Testis (tissue), 3 donors: Measurements from ENCODE around the gene PCBP2. TPM values are rescaled to one million over a fixed set of nuclear protein-coding genes. Genes with fewer than 3 reads are reported as not detected.

Experiments
- DNase-seq: peaks from one replicate; pipeline ENCODE4 v3.0.0-alpha.2; 2019
- H3K27ac ChIP-seq, 2 donors: fragments of 200-600 bp; sonication (generic); one replicate each; pipeline ENCODE4 v1.5.1; 2019
- H3K27me3 ChIP-seq: fragments of 200-600 bp; sonication (generic); one replicate; pipeline ENCODE4 v1.5.1; 2019
- H3K36me3 ChIP-seq: fragments of 200-600 bp; sonication (generic); one replicate; pipeline ENCODE4 v1.5.1; 2017; ENCODE audit warnings: low read depth; ENCODE audit errors: missing control alignments
- H3K4me1 ChIP-seq: fragments of 200-600 bp; sonication (generic); one replicate; pipeline ENCODE4 v1.5.1; 2019
- H3K4me3 ChIP-seq, 2 donors: fragments of 200-600 bp; sonication (generic); one replicate each; pipeline ENCODE4 v1.5.1; 2017 to 2019
- H3K9me3 ChIP-seq: fragments of 200-600 bp; sonication (generic); one replicate; pipeline ENCODE4 v1.5.1; 2017
- CTCF ChIP-seq, 3 experiments: fragments of 450-650 bp in 2 of 3; fragments of 200-600 bp in 1 of 3; sonication (generic) in 1 of 3; IDR thresholded peaks; one replicate each; pipeline ENCODE4 v1.5.1; 2016 to 2019; ENCODE audit warnings: antibody characterized with exemption in 3 of 3, mild to moderate bottlenecking in 2 of 3, moderate library complexity in 1 of 3
- POLR2A ChIP-seq: fragments of 450-650 bp; IDR thresholded peaks from one replicate; pipeline ENCODE4 v1.6.1; 2017; ENCODE audit warnings: antibody characterized with exemption, mild to moderate bottlenecking, moderate library complexity
- WGBS, 2 donors: methylation state at CpG; one replicate each; pipeline ENCODE4 v1.1.5; 2018; 5-methylcytosine and 5-hydroxymethylcytosine counted together
- intact Hi-C: fragments of 100-400 bp; cut with DNase I; formaldehyde crosslinking; loops from one replicate; pipeline ENCODE4 v1.15.1; 2023; ENCODE audit warnings: low total_unique reads
- polyA plus RNA-seq: library from polyadenylated mRNA; stranded (reverse); fragments of 350-450 nt; fragmentation: Illumina TruSeq; extraction: RNeasy Lipid Tissue Mini Kit (QIAGEN cat#74804); gene quantifications from one replicate; pipeline ENCODE4 v1.2.3, GENCODE V29; 2014; ENCODE audit warnings: low read depth, low replicate concordance; ENCODE audit not compliant: insufficient read depth
- small RNA-seq, 2 donors: library from RNA; depleted of rRNA; stranded (forward); fragments of <200 nt; gene quantifications; one replicate each; pipeline ENCODE3, GENCODE V24; 2016
- total RNA-seq, 2 donors: library from RNA; depleted of rRNA; stranded (reverse); fragments of >200 nt; gene quantifications; one replicate each; pipeline ENCODE4 v1.2.3, GENCODE V29; 2016

The PCBP2 gene
- total and polyA plus RNA-seq, 3 donors from 2014 or later: 553 to 1,065 (median 632) TPM

- no peak overlapping the region for H3K27ac ChIP-seq
- DNase-seq: no peak
- no peaks in the 10 kb centered on the region for H3K36me3 ChIP-seq
- intact Hi-C loops: no loop called here
- TF ChIP-seq POLR2A (no peak), CTCF (IDR thresholded peaks at IDR 0.05) (no peak)
- H3K4me3 ChIP-seq: no peak overlapping the region
- H3K4me1 ChIP-seq: no peaks in the 10 kb centered on the region
- WGBS, 2 donors: 78 to 85% methylated on average over 5 of the region's 5 CpGs
- H3K9me3 ChIP-seq: no peaks in the 10 kb centered on the region
- no peaks in the 10 kb centered on the region for H3K27me3 ChIP-seq
Observed at GRCh38 chr12:53518381-53518780, 66.5 kb downstream of the PCBP2 start.

- H3K9me3 ChIP-seq: no peaks in the 10 kb centered on the region
- 85 to 95% methylated on average over 3 of the region's 3 CpGs for WGBS, 2 donors
- intact Hi-C loops: no loop called here
Observed at GRCh38 chr12:53523131-53523530, 71.2 kb downstream of the PCBP2 start.

GRCh38 chr12:53524476-53524875, 72.6 kb downstream of the PCBP2 start:
- H3K4me3 ChIP-seq: no peak overlapping the region
- no peaks in the 10 kb centered on the region for H3K36me3 ChIP-seq
- H3K27me3 ChIP-seq: no peaks in the 10 kb centered on the region
- no peak overlapping the region for H3K27ac ChIP-seq
- TF ChIP-seq CTCF (IDR thresholded peaks at IDR 0.05): no peak
- no peak for TF ChIP-seq POLR2A
- H3K9me3 ChIP-seq: no peaks in the 10 kb centered on the region
- intact Hi-C loops: no loop called here
- H3K4me1 ChIP-seq: no peaks in the 10 kb centered on the region
- 76 to 89% methylated on average over 10 to 13 of the region's 13 CpGs for WGBS, 2 donors
- no peak for DNase-seq

More at GRCh38 chr12:53523131-53523530, 71.2 kb downstream of the PCBP2 start:
- Histone ChIP-seq H3K27ac (no peak overlapping the region), H3K4me3 (no peak overlapping the region), H3K4me1 (no peaks in the 10 kb centered on the region), H3K36me3 (no peaks in the 10 kb centered on the region), H3K27me3 (no peaks in the 10 kb centered on the region)
- TF ChIP-seq CTCF (IDR thresholded peaks at IDR 0.05) (no peak), POLR2A (no peak)
- no peak for DNase-seq

- H3K36me3 ChIP-seq: no peaks in the 10 kb centered on the region
- intact Hi-C loops: no loop called here
Observed at GRCh38 chr12:53530061-53530460, 78.2 kb downstream of the PCBP2 start.

More at GRCh38 chr12:53530061-53530460, 78.2 kb downstream of the PCBP2 start:
- no peaks in the 10 kb centered on the region for H3K9me3 ChIP-seq
- H3K4me1 ChIP-seq: no peaks in the 10 kb centered on the region
- H3K27me3 ChIP-seq: no peaks in the 10 kb centered on the region
- 89 to 90% methylated on average over 2 of the region's 2 CpGs for WGBS, 2 donors
- H3K4me3 ChIP-seq: no peak overlapping the region
- no peak overlapping the region for H3K27ac ChIP-seq
- no peak for DNase-seq
- no peak for TF ChIP-seq CTCF (IDR thresholded peaks at IDR 0.05)
- no peak for TF ChIP-seq POLR2A

Small RNA genes lying within 50 kb of the gene (small RNA-seq; reads per million reads assigned to genes)
- gene AC023509.3: 0 reads per million in 2 donors

Other genes with a start within 250 kb of the PCBP2 start
- 1 to 10 TPM in 1 of 2 donors, under 1 TPM in 1; 0.24 to 1.2 TPM for gene ITGB7, start 244.9 kb upstream of the PCBP2 start, total RNA-seq
- 3.7 TPM for gene ITGB7, start 244.9 kb upstream of the PCBP2 start, polyA plus RNA-seq
- 10 to 100 TPM; 12.1 to 12.5 TPM for gene RARG, start 219.9 kb upstream of the PCBP2 start, total RNA-seq
- gene RARG, start 219.9 kb upstream of the PCBP2 start, polyA plus RNA-seq: 13.6 TPM
- gene ESPL1, start 183.8 kb upstream of the PCBP2 start, total RNA-seq: 10 to 100 TPM; 16.5 to 24.5 TPM
- gene ESPL1, start 183.8 kb upstream of the PCBP2 start, polyA plus RNA-seq: 30.5 TPM
- gene PFDN5, start 156.6 kb upstream of the PCBP2 start, total RNA-seq: 100 to 1,000 TPM; 430 to 494 TPM
- 797 TPM for gene PFDN5, start 156.6 kb upstream of the PCBP2 start, polyA plus RNA-seq
- 100 to 1,000 TPM; 106 to 117 TPM for gene MYG1, start 152.4 kb upstream of the PCBP2 start, total RNA-seq
- gene MYG1, start 152.4 kb upstream of the PCBP2 start, polyA plus RNA-seq: 287 TPM
- 100 to 1,000 TPM in 1 of 2 donors, 10 to 100 TPM in 1; 98.0 to 110 TPM for gene AAAS, start 130.5 kb upstream of the PCBP2 start, total RNA-seq
- gene AAAS, start 130.5 kb upstream of the PCBP2 start, polyA plus RNA-seq: 79.3 TPM
- 1 to 10 TPM in 1 of 2 donors, under 1 TPM in 1; 0.56 to 1.2 TPM for gene SP7, start 115.7 kb upstream of the PCBP2 start, total RNA-seq
- 2.3 TPM for gene SP7, start 115.7 kb upstream of the PCBP2 start, polyA plus RNA-seq
- 10 to 100 TPM; 75.4 to 86.0 TPM for gene SP1, start 71.9 kb upstream of the PCBP2 start, total RNA-seq
- 58.6 TPM for gene SP1, start 71.9 kb upstream of the PCBP2 start, polyA plus RNA-seq
- gene AMHR2, start 28.2 kb upstream of the PCBP2 start, total RNA-seq: 10 to 100 TPM; 39.0 to 42.1 TPM
- gene AMHR2, start 28.2 kb upstream of the PCBP2 start, polyA plus RNA-seq: 33.9 TPM
- gene PRR13, start 10.4 kb upstream of the PCBP2 start, total RNA-seq: 10 to 100 TPM; 43.4 to 48.5 TPM
- gene PRR13, start 10.4 kb upstream of the PCBP2 start, polyA plus RNA-seq: 120 TPM
- 10 to 100 TPM; 52.2 to 56.7 TPM for gene MAP3K12, start 47.4 kb downstream of the PCBP2 start, total RNA-seq
- 28.5 TPM for gene MAP3K12, start 47.4 kb downstream of the PCBP2 start, polyA plus RNA-seq
- 10 to 100 TPM; 67.6 to 73.1 TPM for gene TARBP2, start 49.2 kb downstream of the PCBP2 start, total RNA-seq
- gene TARBP2, start 49.2 kb downstream of the PCBP2 start, polyA plus RNA-seq: 37.8 TPM
- 1 to 10 TPM in 1 of 2 donors, not detected in 1; 1.2 TPM for gene NPFF, start 55.4 kb downstream of the PCBP2 start, total RNA-seq
- not detected for gene NPFF, start 55.4 kb downstream of the PCBP2 start, polyA plus RNA-seq
- 10 to 100 TPM; 55.1 to 59.8 TPM for gene ATF7, start 174.3 kb downstream of the PCBP2 start, total RNA-seq
- gene ATF7, start 174.3 kb downstream of the PCBP2 start, polyA plus RNA-seq: 31.6 TPM
- 100 to 1,000 TPM; 201 to 304 TPM for gene ATP5MC2, start 224.0 kb downstream of the PCBP2 start, total RNA-seq
- gene ATP5MC2, start 224.0 kb downstream of the PCBP2 start, polyA plus RNA-seq: 316 TPM